K562 (cell line): ENCODE data around the gene NRSN2. TPM values are rescaled to one million over a fixed set of nuclear protein-coding genes. Genes with fewer than 3 reads are reported as not detected.

Experiments
- BRD9 ChIP-seq: fragments of 450-650 bp; IDR thresholded peaks from 2 replicates; pipeline ENCODE4 v1.6.1; 2018; ENCODE audit warnings: low read depth; ENCODE audit not compliant: partially characterized antibody
- CREM ChIP-seq: IDR thresholded peaks from 2 replicates; pipeline ENCODE4 v1.6.1; 2014; ENCODE audit warnings: antibody characterized with exemption, low read depth
- DPF2 ChIP-seq: fragments of 450-650 bp; IDR thresholded peaks from 2 replicates; pipeline ENCODE4 v1.6.1; 2016
- JUND ChIP-seq, 2 experiments: IDR thresholded peaks; 2 replicates in 1 of 2; 3 replicates in 1 of 2; pipeline ENCODE4 v1.6.1; 2011; ENCODE audit warnings: borderline replicate concordance in 2 of 2, low read depth in 2 of 2, low read length in 2 of 2, improper control_type of control experiment in 1 of 2, missing biosample characterization in 1 of 2, missing genetic modification characterization in 1 of 2, missing genetic modification reagents in 1 of 2
- ZNF395 ChIP-seq: fragments of 200-800 bp; sonication (Bioruptor generic); IDR thresholded peaks from 2 replicates; pipeline ENCODE4 v1.6.1; 2017; ENCODE audit warnings: missing genetic modification characterization, missing compliant biosample characterization
- polyA plus RNA-seq, 8 experiments: library from polyadenylated mRNA; depleted of rRNA in 4 of 8; stranded (reverse) in 5 of 8; unstranded in 3 of 8; fragments of >200 nt; fragmentation: Nextera tagmentation in 2 of 8; fragmentation: Illumina TruSeq in 1 of 8; extraction: Ambion mirVana in 2 of 8; extraction: Trizol in 1 of 8; gene quantifications; 2 replicates each; pipeline versions ENCODE4 v1.2.1 to v1.2.3, GENCODE V29; 2011 to 2014; ENCODE audit warnings: inconsistent platforms in 1 of 8, missing spikeins in 1 of 8
- total RNA-seq, 7 experiments: library from RNA; depleted of rRNA in 6 of 7; stranded (reverse); fragments of >200 nt in 6 of 7; fragmentation: Illumina TruSeq in 2 of 7; extraction: Trizol in 2 of 7; gene quantifications; 2 replicates each; pipeline versions ENCODE4 v1.2.1 to v1.2.3, GENCODE V29; 2011 to 2021; ENCODE audit warnings: low replicate concordance in 1 of 7
- TF ChIP-seq, protein P1 (sequence below), 2 experiments: fragments of 450-650 bp in 1 of 2; sonication (generic) in 1 of 2; formaldehyde crosslinking in 1 of 2; IDR thresholded peaks; 2 replicates each; pipeline versions ENCODE4 v1.7.1 to v1.9.0; 2016 to 2022; ENCODE audit warnings: inconsistent platforms in 1 of 2, mild to moderate bottlenecking in 1 of 2, missing genetic modification reagents in 1 of 2
- TF ChIP-seq, protein P2 (sequence below): fragments of 450-650 bp; IDR thresholded peaks from 2 replicates; pipeline ENCODE4 v1.6.1; 2017; ENCODE audit warnings: antibody characterized with exemption, mild to moderate bottlenecking

NRSN2 gene
- total and polyA plus RNA-seq, 9 of the 15 experiments (the other 6 are each of a cell fraction or from before 2014, with no cell fraction given), result 7.5 to 29.7 (median 11.1) TPM

DNA sequence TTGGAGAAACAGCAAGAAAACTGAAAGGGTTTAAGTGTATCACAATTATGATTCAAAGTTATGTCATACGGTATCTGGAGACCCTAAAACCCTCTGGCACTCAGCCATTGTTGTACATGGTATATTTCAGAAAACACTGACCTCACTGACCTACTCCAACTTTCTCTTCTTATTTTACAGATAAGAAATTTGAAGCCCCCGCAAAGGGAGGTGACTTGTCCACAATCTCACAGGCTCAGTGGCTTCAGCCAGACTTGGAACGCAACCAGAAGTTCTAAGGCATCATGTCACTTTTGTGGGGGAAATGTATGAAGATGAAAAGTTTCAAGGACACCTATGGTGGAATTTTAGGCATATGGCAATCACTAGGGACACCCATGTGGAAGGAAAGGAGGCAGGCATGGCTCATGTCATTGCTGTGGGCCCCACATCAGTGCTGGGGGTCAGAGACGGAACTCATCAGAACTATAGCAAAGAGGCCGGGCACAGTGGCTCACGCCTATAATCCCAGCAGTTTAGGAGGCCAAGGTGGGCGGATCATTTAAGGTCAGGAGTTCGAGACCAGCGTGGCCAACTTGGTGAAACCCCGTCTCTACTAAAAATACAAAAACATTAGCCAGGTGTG, 28.5 kb downstream of the NRSN2 start (continued):
- TF ChIP-seq, protein P1, sequence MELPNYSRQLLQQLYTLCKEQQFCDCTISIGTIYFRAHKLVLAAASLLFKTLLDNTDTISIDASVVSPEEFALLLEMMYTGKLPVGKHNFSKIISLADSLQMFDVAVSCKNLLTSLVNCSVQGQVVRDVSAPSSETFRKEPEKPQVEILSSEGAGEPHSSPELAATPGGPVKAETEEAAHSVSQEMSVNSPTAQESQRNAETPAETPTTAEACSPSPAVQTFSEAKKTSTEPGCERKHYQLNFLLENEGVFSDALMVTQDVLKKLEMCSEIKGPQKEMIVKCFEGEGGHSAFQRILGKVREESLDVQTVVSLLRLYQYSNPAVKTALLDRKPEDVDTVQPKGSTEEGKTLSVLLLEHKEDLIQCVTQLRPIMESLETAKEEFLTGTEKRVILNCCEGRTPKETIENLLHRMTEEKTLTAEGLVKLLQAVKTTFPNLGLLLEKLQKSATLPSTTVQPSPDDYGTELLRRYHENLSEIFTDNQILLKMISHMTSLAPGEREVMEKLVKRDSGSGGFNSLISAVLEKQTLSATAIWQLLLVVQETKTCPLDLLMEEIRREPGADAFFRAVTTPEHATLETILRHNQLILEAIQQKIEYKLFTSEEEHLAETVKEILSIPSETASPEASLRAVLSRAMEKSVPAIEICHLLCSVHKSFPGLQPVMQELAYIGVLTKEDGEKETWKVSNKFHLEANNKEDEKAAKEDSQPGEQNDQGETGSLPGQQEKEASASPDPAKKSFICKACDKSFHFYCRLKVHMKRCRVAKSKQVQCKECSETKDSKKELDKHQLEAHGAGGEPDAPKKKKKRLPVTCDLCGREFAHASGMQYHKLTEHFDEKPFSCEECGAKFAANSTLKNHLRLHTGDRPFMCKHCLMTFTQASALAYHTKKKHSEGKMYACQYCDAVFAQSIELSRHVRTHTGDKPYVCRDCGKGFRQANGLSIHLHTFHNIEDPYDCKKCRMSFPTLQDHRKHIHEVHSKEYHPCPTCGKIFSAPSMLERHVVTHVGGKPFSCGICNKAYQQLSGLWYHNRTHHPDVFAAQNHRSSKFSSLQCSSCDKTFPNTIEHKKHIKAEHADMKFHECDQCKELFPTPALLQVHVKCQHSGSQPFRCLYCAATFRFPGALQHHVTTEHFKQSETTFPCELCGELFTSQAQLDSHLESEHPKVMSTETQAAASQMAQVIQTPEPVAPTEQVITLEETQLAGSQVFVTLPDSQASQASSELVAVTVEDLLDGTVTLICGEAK (IDR thresholded peaks at IDR 0.05), result no peak
- TF ChIP-seq, protein P1 (CRISPR knock-in tag; IDR thresholded peaks at IDR 0.05), result no peak
- TF ChIP-seq CREM (peak; percentile 51), ZNF395 (CRISPR knock-in tag) (0 out of 2 replicates have a peak, but pooled peaks have one; percentile 45), BRD9 (peak; percentile 26), JUND (IDR thresholded peaks at IDR 0.05; ENCODE audit: borderline replicate concordance, low read depth, low read length) (peak; percentile 68), JUND (tag; IDR thresholded peaks at IDR 0.05; ENCODE audit: borderline replicate concordance, low read depth, low read length) (peak; percentile 46; the same call in 1 of the 3 replicates), DPF2 (peak; percentile 45; the same call in 1 of the 2 replicates)
- TF ChIP-seq, protein P2, sequence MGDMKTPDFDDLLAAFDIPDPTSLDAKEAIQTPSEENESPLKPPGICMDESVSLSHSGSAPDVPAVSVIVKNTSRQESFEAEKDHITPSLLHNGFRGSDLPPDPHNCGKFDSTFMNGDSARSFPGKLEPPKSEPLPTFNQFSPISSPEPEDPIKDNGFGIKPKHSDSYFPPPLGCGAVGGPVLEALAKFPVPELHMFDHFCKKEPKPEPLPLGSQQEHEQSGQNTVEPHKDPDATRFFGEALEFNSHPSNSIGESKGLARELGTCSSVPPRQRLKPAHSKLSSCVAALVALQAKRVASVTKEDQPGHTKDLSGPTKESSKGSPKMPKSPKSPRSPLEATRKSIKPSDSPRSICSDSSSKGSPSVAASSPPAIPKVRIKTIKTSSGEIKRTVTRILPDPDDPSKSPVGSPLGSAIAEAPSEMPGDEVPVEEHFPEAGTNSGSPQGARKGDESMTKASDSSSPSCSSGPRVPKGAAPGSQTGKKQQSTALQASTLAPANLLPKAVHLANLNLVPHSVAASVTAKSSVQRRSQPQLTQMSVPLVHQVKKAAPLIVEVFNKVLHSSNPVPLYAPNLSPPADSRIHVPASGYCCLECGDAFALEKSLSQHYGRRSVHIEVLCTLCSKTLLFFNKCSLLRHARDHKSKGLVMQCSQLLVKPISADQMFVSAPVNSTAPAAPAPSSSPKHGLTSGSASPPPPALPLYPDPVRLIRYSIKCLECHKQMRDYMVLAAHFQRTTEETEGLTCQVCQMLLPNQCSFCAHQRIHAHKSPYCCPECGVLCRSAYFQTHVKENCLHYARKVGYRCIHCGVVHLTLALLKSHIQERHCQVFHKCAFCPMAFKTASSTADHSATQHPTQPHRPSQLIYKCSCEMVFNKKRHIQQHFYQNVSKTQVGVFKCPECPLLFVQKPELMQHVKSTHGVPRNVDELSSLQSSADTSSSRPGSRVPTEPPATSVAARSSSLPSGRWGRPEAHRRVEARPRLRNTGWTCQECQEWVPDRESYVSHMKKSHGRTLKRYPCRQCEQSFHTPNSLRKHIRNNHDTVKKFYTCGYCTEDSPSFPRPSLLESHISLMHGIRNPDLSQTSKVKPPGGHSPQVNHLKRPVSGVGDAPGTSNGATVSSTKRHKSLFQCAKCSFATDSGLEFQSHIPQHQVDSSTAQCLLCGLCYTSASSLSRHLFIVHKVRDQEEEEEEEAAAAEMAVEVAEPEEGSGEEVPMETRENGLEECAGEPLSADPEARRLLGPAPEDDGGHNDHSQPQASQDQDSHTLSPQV, result peak; percentile 79
